ENCODE measurements around the gene TIMM17A.

The TIMM17A gene

DNA sequence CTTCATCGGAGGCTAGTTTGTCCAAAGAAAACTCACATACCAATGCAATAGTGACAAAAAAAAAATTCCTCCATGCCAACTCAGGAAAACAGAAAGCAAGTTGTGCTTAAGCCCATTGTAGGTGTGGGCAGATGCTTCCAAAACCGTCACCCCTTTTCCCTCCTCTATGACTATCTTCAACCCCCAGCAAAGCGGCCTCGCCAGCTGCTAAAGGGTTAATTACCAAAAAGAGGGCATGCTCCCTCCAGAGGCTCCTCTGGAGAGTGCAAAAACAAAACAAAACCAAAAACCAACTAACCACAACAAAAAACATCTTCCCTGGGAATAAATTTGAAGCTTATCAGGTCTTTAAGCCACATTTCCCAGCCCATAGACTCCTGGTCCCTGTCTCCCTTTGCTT is 10.1 kb upstream of the TIMM17A start:
- TF ChIP-seq, protein P1, sequence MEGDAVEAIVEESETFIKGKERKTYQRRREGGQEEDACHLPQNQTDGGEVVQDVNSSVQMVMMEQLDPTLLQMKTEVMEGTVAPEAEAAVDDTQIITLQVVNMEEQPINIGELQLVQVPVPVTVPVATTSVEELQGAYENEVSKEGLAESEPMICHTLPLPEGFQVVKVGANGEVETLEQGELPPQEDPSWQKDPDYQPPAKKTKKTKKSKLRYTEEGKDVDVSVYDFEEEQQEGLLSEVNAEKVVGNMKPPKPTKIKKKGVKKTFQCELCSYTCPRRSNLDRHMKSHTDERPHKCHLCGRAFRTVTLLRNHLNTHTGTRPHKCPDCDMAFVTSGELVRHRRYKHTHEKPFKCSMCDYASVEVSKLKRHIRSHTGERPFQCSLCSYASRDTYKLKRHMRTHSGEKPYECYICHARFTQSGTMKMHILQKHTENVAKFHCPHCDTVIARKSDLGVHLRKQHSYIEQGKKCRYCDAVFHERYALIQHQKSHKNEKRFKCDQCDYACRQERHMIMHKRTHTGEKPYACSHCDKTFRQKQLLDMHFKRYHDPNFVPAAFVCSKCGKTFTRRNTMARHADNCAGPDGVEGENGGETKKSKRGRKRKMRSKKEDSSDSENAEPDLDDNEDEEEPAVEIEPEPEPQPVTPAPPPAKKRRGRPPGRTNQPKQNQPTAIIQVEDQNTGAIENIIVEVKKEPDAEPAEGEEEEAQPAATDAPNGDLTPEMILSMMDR (IDR thresholded peaks at IDR 0.05; ENCODE audit: borderline replicate concordance, control extremely low read depth, extremely low read depth, insufficient read depth, missing control alignments) = no peak
- in situ Hi-C loops (cut with MboI; ENCODE audit: low sequenced_read_pairs, unreplicated experiment) = no loop called here

DNA sequence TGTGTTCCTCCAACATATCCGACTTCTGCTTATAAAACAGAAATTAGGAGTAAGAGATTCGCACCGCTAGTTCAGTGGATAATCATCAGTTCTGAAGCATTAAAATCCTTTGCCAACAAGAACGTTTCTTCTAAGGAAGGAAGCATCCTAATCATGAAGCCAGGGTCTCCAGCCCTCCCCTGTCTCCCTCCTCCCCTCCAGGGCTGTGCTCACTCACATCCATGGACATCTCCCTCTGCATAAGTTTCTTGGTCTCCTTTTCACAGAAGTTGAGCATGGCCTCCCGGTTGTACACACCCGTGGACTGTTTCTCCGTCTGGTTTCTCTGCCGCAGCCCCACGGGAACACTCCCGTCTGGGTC is 9.5 kb upstream of the TIMM17A start:
- TF ChIP-seq, protein P1 (IDR thresholded peaks at IDR 0.05; ENCODE audit: borderline replicate concordance, control extremely low read depth, extremely low read depth, insufficient read depth, missing control alignments) = no peak
- DNase-seq (ENCODE audit: low spot score) = no peak
- in situ Hi-C loops (cut with MboI; ENCODE audit: low sequenced_read_pairs, unreplicated experiment) = no loop called here

More for the DNA sequence above, 10.1 kb upstream of the TIMM17A start:
- DNase-seq (ENCODE audit: low spot score) = no peak

DNA sequence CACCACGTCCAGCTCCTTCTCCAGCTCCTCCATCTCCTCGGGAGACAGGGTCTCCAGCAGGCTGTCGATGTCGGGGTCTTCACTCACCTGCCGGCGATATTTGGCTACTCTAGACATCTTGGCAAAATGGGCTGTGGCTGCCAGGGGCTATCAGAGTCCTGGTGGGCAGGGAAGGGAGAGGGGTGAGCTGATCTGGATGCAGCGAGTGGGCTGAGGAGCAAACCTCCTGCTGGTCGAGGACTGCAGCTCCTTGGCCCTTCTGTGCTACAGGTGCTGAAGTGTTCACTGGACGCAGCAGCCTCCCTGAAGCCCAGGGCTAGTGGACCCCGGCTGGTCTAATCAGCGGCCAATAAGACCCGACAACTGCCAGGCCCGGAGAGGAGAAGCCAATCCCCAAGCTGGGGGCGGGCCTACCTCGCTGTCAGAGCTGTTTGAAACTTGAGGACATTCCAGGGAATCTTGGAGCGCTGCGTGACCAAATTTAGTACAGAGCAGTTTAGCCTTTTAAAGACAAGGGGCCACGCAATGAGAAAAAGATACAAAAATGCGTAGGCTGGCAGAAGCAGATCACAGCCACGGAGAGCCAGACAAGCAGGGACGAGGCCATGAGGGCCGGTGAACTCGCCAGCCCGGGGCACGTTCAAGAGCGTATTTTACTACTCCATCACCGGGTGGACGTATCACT is 8.9 kb upstream of the TIMM17A start, which contains the start of gene LMOD1:
TSS of gene LMOD1 (minus strand) at position 325 of the 685 bp plus-strand sequence. CDS start at position 117, 208 bp downstream.
- in situ Hi-C loops (cut with MboI; ENCODE audit: low sequenced_read_pairs, unreplicated experiment) = no loop called here
- TF ChIP-seq, protein P1 (IDR thresholded peaks at IDR 0.05; ENCODE audit: borderline replicate concordance, control extremely low read depth, extremely low read depth, insufficient read depth, missing control alignments) = no peak
- peak; percentile 33 for DNase-seq (ENCODE audit: low spot score)

DNA sequence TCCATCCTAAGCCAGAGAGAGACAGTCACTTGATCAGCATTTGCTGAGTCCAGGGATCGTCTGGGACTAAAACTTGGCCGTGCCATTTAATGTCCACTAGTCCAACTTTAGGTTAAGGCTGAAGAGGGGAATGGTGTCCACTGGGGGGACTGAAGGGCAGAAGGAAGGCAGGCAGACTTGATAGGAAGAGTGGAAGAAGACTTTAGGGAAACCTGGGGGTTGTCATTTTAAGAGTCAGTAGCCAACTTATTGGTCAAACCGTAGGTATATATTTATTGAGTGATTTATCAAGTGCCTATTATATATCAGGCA is 7.7 kb upstream of the TIMM17A start:
- TF ChIP-seq, protein P1 (IDR thresholded peaks at IDR 0.05; ENCODE audit: borderline replicate concordance, control extremely low read depth, extremely low read depth, insufficient read depth, missing control alignments) = no peak
- no peak for DNase-seq (ENCODE audit: low spot score)
- in situ Hi-C loops (cut with MboI; ENCODE audit: low sequenced_read_pairs, unreplicated experiment) = no loop called here

DNA sequence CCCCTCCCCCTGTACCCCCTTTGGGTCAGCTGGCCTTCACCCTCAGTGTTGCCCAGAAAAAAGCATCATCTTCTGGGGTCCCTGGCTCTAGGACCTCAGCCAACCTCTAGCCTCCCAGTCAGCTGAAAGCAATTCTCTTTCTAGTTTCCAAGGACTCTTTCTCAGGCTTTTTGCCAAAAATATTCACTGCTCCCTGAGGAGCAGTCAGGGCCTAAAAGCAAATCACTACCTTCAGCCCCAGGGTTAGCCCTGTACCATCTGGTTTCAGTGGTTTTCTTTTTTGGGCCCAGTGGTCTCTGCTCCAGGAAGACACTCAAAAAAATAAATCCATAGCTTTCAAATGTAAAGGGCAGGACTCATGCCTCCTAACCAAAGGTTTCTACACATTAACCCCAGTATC is 5.8 kb upstream of the TIMM17A start:
- in situ Hi-C loops (cut with MboI; ENCODE audit: low sequenced_read_pairs, unreplicated experiment) = no loop called here
- TF ChIP-seq, protein P1 (IDR thresholded peaks at IDR 0.05; ENCODE audit: borderline replicate concordance, control extremely low read depth, extremely low read depth, insufficient read depth, missing control alignments) = no peak
- no peak for DNase-seq (ENCODE audit: low spot score)

DNA sequence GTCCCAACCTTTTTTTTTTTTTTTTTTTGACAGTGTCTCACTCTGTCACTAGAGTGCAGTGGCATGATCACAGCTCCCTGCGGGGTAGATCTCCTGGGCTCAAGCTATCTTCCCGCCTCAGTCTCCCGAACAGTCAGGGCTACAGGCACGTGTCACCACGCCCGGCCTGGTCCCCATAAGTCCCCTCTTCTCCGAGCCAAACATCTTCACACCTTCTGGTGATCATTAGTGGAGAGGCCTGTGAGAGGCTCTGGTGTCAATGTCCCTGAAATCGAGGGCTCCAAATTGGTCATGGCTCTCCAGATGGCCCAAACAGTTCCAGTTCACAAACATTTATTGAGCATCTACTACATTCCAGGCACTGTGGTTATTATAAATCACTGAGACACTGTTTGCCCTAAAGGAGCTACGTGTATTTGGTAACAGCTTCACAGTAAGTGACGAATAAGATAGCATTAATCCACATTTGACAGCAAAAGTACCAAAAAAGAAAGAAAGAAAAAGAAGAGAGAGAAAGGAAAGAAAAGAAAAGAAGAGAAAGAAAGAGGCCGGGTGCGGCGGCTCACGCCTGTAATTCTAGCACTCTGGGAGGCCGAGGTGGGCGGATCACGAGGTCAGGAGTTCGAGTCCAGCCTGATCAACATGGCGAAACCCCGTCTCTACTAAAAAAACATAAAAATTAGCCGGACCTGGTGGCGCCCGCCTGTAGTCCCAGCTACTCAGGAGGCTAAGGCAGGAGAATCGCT is 867 bp upstream of the TIMM17A start:
- in situ Hi-C loops (cut with MboI; ENCODE audit: low sequenced_read_pairs, unreplicated experiment) = no loop called here
- TF ChIP-seq, protein P1 (IDR thresholded peaks at IDR 0.05; ENCODE audit: borderline replicate concordance, control extremely low read depth, extremely low read depth, insufficient read depth, missing control alignments) = no peak
- no peak for DNase-seq (ENCODE audit: low spot score)

Data from GM13976 (cell line).